ENCODE results near the gene SCAPER.
"Not testable (repeated sequence)": the region's sequence is repeated elsewhere in the genome, so short reads cannot be mapped to it uniquely, and the experiment has no call there.

SCAPER gene

DNA sequence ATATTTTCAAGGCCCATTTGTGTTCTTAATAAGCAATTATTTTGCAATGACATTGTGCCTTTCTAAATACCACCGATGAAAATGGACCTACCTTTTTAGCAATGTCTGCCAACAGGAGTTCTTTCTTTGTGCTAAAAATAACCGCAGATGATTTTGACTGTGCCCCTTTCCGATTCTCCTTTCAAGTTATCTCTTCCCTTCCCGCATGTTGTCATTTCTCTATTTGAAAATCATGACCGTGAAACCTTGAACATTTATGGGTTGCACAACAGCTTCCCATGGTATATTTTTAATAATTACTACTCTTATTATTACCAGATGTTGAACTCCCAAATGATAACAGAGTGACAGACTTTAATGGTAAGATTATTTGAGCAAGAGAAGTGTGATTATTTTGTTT, 583.5 kb downstream of the SCAPER start:
- DNase-seq (ENCODE audit: low read depth), result no peak

DNA sequence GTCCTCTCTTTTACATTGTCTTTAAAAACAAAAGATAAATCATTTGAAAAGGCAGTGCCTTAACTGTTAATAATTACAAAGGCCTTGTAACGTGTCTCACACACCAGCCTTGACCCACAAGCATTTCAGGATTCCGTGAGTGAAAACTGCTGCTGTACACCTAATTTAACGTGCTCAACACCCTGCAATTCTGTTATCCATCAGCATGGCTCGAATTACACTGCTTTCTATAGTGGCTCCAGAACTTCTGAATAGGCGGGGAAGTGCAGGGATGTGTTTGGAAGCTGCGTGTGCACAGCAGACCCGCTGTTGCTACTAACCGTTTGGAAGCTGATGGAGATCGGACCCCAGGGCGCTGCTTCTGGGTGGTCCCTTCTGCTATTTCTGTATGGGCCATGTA, 584.0 kb downstream of the SCAPER start:
- DNase-seq (ENCODE audit: low read depth), result no peak

DNA sequence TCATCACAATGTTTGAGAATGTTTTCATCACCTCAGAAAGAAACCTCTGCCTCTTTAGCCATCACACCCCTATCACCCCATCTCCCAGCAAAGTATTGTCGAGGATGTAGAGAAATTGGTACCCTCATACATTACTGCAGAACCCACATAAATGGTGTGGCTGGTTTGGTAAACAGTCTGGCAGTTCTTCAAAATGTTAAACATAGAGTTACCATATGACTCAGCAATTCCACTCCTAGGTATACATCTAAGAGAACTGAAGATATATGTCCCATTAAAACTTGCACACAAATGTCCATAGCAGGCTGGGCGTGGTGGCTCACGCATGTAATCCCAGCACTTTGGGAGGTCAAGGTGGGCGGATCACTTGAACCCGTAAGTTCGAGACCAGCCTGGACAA, 585.1 kb downstream of the SCAPER start:
- DNase-seq (ENCODE audit: low read depth), result no peak

DNA sequence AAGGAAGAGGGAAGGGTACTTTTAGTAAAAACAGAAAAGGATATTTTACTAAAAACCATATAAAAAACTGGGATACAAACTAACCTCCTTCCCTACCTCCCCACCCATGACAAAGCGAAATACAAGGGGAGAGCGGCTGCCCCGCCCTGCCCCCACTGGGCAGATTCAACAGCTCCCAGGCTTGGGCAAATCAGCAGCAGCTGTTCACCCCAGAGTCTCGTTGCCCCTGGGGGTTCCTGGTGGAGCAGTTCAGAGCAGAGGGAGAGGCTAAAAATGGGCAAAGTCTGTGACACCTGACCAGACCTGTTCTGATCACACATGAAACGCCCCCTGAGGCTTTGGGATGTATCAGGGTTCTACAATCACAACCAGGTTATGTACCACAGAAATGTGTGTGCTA, 591.4 kb downstream of the SCAPER start:
- DNase-seq (ENCODE audit: low read depth), result no peak

DNA sequence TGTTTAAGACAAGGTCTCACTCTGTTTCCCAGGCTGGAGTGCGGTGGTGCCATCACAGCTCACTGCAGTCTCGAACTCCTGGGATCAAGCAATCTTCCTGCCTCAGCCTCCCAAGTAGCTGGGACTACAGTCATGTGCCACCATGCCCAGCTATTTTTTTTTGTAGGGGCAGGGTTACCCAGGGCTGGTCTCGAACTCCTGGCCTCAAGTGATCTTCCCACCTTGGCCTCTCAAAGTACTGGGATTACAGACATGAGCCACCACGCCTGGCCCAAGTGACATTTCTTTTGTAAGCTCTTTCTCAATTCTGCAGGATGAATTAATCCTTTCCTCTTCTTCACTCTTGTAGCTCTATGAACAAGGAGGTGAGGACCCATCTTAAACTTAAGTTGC, 592.0 kb downstream of the SCAPER start:
- not testable (repeated sequence) for DNase-seq (ENCODE audit: low read depth)

DNA sequence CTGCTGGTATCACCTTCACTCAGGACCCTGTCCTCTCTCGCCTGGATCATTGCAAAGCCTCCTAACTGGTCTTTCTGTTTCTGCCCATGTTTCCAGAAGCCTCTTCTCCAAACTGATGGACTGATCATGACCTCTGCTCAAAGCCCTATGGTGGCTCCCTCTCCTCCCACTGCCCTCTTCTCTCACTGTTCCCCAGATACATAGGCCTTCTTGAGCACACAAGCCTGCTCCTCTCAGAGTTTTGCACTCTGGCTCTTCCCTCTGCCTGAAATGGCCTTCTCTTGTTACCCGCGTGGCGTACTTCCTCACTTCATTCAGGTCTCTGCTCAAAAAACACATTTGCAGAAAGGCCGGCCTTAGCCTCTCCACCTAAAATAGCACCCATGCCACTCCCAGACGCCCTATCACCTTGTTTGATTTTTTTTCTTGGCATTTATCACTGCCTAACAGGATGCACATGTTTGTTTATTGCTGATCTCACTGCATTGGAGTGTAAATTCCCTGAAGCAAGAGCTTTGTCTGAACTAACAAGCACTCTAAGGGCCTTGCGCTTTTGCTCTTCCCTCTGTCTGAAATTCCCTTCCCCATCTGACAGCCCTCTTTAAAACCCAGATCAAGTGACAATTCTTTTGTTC, 592.5 kb downstream of the SCAPER start:
- no peak for DNase-seq (ENCODE audit: low read depth)

DNA sequence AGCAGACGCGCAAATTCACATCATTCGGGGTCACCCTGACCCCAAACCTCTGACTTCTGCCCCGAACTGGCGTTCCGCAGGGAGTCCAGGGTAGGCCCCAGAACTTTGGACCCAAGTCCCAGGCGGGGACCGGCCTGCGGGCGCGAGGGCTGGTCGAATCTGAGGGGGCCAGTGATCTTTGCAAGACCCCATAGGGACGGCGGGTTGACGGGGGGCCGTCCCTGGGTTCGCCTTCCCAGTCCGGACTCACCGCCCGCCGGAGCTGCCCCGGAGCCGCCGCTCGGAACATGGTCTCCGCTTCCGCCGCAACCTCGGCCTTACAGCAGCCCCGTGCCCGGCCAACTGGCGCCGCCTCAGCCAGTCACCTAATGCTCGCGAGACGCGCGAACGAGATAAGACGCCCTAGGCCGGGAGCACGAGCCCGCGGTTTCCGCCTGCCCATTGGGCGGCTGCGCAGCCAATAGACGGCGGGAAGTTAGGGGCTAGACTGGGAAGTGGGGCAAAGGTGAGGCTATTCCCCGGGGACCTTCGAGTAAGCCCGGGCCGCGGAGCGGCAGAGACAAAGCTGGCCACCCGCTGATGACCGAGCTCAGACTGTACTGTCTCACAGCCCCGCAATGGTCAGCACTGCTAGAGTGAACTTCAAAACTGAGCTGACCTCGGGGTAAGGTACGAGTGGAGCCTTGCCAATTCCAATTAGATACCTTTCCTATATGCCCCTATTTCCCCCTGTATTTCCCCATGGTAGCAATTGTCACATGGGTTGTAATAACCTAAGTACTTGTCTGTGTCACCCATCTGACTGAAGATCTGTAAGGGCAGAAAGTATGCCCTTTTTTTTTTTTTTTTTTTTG, 593.8 kb downstream of the SCAPER start, which contains the start of gene ETFA:
ETFA (minus strand) TSS at position 370 of the 854 bp plus-strand sequence; CDS start at position 289, 81 bp downstream.
- DNase-seq (ENCODE audit: low read depth), result peak; percentile 83

DNA sequence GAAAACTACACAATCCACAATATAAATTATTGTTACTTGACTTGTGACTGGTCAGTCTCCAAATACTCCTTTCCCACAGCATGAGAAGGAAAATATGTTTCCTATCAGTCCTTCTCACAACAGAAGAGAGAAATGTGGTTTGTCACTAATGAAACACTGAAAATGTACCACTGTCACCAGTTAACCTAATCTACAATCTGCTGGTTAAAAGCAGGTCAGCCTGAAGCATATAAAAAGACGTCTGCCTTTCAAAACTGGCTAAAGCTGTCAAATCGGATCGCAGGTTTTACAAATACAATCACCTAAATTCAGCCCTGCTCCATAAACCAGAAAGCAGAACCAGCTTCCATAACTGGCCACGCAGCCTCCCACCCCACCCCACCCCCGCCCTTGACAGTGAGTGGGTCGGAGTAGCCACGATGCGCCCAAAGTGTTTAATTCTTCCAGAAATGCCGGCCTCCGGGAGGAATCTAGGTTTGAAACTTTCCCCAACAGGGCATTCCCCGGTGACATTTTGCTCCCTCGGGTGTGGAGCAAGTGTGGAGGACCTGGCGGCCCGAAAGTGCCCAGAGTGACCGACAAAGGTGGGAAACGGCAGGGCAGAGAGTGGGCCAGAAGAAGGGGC, 594.6 kb downstream of the SCAPER start:
- no peak for DNase-seq (ENCODE audit: low read depth)

DNA sequence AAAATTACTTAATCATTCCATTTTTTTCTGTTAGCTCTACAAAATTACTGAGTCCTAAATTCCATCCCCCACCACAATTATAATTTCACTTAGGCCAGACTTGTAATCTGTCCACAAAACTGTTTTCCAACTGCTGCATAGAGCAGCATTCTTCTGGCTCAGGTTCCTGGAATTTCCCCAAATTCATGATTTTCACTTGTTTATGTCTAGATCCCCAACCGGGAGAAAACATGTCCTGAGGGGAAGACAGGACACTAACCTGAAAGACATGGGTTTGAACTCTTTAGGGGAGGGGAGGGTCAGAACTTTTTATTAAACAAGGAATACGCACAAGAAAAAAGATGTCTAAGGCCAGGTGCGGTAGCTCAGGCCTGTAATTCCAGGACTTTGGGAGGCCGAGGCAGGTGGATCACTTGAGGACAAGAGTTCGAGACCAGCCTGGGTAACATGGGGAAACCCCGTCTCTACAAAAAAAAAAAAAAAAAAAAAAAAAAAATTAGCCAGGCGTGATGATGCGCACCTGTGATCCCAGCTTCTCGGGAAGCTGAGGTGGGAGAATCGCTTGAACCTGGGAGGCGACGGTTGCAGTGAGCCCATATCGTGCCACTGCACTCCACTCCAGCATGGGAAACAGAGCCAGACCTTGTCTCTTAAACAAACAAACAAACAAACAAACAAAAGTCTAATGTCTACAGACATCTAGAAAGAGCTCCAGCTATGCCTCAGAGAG, 595.4 kb downstream of the SCAPER start:
- no peak for DNase-seq (ENCODE audit: low read depth)

DNA sequence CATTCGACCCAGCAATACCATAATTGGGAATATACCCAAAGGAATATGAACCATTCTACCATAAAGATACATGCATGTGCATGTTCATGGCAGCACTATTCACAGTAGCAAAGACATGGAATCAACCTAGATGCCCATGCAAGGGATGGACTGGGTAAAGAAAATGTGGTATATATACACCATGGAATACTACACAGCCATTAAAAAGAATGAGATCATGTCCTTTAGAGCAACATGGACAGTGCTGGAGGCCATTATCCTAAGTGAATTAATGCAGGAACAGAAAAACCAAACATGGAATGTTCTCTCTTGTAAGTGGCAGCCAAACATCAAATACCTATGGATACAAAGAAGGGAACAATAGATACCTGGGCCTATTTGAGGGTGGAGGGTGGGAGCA, 601.2 kb downstream of the SCAPER start:
- no peak for DNase-seq (ENCODE audit: low read depth)

DNA sequence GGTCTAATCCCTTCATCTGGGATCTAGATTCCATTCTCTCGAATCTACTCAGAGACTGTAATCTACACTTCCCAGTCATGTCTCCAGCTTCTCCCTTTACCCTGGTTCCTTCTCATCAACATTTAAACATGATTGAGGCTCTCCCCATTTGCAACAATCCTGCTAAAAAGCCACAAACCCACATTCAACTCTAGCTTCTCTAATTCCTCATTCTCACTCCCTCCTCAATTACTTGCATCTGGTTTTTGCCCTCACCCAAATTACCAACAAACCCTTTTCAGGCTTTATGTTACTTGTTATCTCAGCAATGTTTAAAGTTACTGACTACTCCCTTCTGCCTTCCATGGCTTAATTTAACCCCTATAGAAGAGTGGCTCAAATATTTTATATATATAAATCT, 605.4 kb downstream of the SCAPER start:
- no peak for DNase-seq (ENCODE audit: low read depth)

DNA sequence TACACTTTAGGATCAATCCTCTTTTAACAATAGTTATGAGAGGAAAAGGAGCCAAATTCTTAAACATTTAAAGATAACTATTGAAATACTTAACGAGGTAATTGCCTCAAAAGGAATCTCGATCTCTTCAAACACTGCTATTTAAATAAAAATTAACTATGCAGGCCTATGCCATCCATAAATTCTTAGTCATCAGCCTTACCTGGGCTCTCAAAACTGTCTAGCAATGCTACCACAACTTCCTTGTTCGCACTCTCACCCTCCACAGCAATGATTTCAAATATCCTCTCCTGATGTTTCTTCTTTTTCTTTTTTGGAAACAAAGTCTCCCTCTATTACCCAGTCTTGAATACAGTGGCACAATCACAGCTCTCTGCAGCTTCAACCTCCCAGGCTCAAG, 606.2 kb downstream of the SCAPER start:
- no peak for DNase-seq (ENCODE audit: low read depth)

DNA sequence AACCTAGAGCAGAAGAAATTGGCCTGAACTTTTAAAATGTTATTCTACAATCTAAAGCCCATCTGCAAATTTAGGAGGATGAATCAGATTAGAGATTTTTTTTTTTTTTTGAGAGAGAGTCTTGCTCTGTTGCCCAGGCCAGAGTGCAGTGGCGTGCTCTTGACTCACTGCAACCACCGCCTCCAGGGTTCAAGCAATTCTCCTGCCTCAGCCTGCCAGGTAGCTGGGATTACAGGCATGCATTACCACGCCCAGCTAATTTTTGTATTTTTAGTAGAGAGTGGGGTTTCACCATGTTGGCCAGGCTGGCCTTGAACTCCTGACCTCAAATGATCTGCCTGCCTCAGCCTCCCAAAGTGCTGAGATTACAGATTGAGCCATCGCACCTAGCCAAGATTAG, 607.2 kb downstream of the SCAPER start:
- not testable (repeated sequence) for DNase-seq (ENCODE audit: low read depth)
